Tibial nerve (tissue), 3 donors: ENCODE data around the gene SIVA1.

ENCODE experiments used
- CTCF ChIP-seq, 5 experiments: fragments of 200-600 bp in 3 of 5; fragments of 450-650 bp in 2 of 5; sonication (generic) in 3 of 5; IDR thresholded peaks; one replicate each; pipeline ENCODE4 v1.5.1; 2016 to 2019; ENCODE audit warnings: antibody characterized with exemption in 5 of 5, mild to moderate bottlenecking in 3 of 5, moderate library complexity in 2 of 5
- POLR2A ChIP-seq, 2 donors: fragments of 450-650 bp; IDR thresholded peaks; one replicate each; pipeline ENCODE4 v1.6.1; 2017; ENCODE audit warnings: antibody characterized with exemption in 2 of 2, mild to moderate bottlenecking in 2 of 2, moderate library complexity in 2 of 2

DNA sequence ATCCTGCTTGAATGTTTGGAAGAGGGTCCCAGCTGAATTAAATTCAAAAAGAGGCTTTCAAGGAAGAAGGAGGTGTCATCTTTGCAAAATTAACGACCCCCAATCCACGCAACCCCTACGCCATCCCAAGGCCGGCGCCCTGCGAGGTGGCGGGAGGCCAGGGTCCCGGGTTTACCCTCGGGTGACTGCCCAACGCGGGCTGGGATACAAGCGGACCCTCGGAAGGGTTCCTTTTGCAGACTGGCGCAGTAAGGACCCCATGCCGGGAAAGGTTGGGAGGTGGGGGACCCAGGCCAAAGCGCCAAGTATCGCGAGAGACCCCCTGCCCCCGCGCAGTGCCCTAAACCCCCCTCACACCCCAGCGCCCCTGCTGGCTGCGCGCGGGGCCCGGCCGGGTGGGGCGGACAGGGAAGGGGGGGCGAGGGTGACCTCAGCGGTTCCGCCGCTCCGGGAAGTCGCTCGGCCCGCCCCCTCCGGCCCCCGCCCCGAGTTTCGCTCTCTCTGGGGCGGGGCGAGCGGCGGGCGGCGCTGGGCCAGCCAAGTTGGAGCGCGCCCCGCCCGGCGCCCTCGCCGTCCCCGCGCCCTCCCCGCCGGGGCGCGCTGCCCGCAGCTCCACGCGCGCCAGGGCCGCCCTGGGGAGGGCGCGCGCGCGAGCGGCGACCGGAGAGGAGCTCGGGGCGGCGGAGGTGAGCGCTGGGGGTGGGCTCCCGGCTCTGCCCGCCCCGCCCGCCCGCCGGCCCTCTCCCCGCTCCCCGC lies 47.2 kb downstream of the SIVA1 start:
- TF ChIP-seq POLR2A (IDR thresholded peaks at IDR 0.05) (no peak), CTCF (IDR thresholded peaks at IDR 0.05) (peak; percentile 23 to 57 (median 51))
